HEK293 (cell line): ENCODE results near the gene OR2M5.

ENCODE experiments used
- CTCF ChIA-PET: fragments of 350-600 bp; formaldehyde crosslinking; extraction: SDS; loops from one replicate; lab custom pipeline; 2021; ENCODE audit warnings: antibody characterized with exemption; lab: Yijun Ruan, JAX
- POLR2A ChIA-PET: fragments of 300-600 bp; formaldehyde crosslinking; extraction: SDS; loops from one replicate; lab custom pipeline; 2020; ENCODE audit warnings: antibody characterized with exemption, inconsistent platforms; lab: Yijun Ruan, JAX
- H3K27ac ChIP-seq: fragments of 200-500 bp; sonication (Bioruptor generic); 2 replicates; pipeline ENCODE4 v1.5.1; 2014; ENCODE audit warnings: low read depth, low read length, control low read depth, inconsistent platforms; ENCODE audit errors: extremely low read depth
- H3K36me3 ChIP-seq, 2 experiments: fragments of 200-500 bp in 1 of 2; sonication (Bioruptor generic) in 1 of 2; 1 replicate in 1 of 2; 2 replicates in 1 of 2; pipeline ENCODE4 v1.5.1; 2014 to 2017; ENCODE audit warnings: inconsistent platforms in 2 of 2, low read length in 2 of 2; ENCODE audit not compliant: control insufficient read depth in 2 of 2, insufficient read depth in 1 of 2
- H3K4me1 ChIP-seq: fragments of 200-500 bp; sonication (Bioruptor generic); 2 replicates; pipeline ENCODE4 v1.5.1; 2014; ENCODE audit warnings: mild to moderate bottlenecking, low read length, inconsistent platforms; ENCODE audit not compliant: control insufficient read depth, insufficient read depth
- H3K4me3 ChIP-seq: 2 replicates; pipeline ENCODE4 v1.5.1; 2011; ENCODE audit warnings: low read depth, mild to moderate bottlenecking, control low read depth, low read length, moderate library complexity
- H3K9me3 ChIP-seq: fragments of 200-500 bp; sonication (Bioruptor generic); 2 replicates; pipeline ENCODE4 v1.5.1; 2014; ENCODE audit warnings: low read depth, low read length, inconsistent platforms; ENCODE audit not compliant: control insufficient read depth, insufficient read depth
- HOXA7 ChIP-seq: sonication (generic); formaldehyde crosslinking; IDR thresholded peaks from 2 replicates; pipeline ENCODE4 v1.8.1; 2022; ENCODE audit warnings: missing genetic modification reagents, borderline replicate concordance
- SALL2 ChIP-seq: fragments of 450-650 bp; formaldehyde crosslinking; IDR thresholded peaks from 2 replicates; pipeline ENCODE4 v1.5.0; 2017; ENCODE audit warnings: missing biosample characterization, mild to moderate bottlenecking, missing genetic modification characterization, borderline replicate concordance
- SP2 ChIP-seq: fragments of 450-650 bp; formaldehyde crosslinking; IDR thresholded peaks from 2 replicates; pipeline ENCODE4 v1.5.1; 2016; ENCODE audit warnings: missing biosample characterization, missing genetic modification characterization
- TSHZ1 ChIP-seq: fragments of 450-650 bp; formaldehyde crosslinking; IDR thresholded peaks from 2 replicates; pipeline ENCODE4 v1.5.1; 2016; ENCODE audit warnings: missing biosample characterization, missing genetic modification characterization, borderline replicate concordance
- ZBTB20 ChIP-seq: fragments of 450-650 bp; formaldehyde crosslinking; IDR thresholded peaks from 2 replicates; pipeline ENCODE4 v1.5.1; 2016; ENCODE audit warnings: missing biosample characterization, missing genetic modification characterization
- ZNF10 ChIP-seq: fragments of 450-650 bp; formaldehyde crosslinking; IDR thresholded peaks from 2 replicates; pipeline ENCODE4 v1.5.1; 2017; ENCODE audit warnings: missing biosample characterization, missing genetic modification characterization
- ZNF148 ChIP-seq: fragments of 450-650 bp; formaldehyde crosslinking; IDR thresholded peaks from 2 replicates; pipeline ENCODE4 v1.5.0; 2017; ENCODE audit warnings: missing biosample characterization, missing genetic modification characterization, borderline replicate concordance
- ZNF37A ChIP-seq: fragments of 450-650 bp; IDR thresholded peaks from 2 replicates; pipeline ENCODE4 v1.5.1; 2018; ENCODE audit warnings: missing biosample characterization, missing genetic modification characterization
- ZNF416 ChIP-seq: fragments of 450-650 bp; formaldehyde crosslinking; IDR thresholded peaks from 2 replicates; pipeline ENCODE4 v1.5.1; 2016; ENCODE audit warnings: missing biosample characterization, missing genetic modification characterization
- ZSCAN23 ChIP-seq: fragments of 450-650 bp; formaldehyde crosslinking; IDR thresholded peaks from 2 replicates; pipeline ENCODE4 v1.5.1; 2016; ENCODE audit warnings: missing biosample characterization, missing genetic modification characterization
- ZSCAN30 ChIP-seq: fragments of 450-650 bp; IDR thresholded peaks from 2 replicates; pipeline ENCODE4 v1.5.1; 2018; ENCODE audit warnings: missing biosample characterization, mild to moderate bottlenecking, missing genetic modification characterization, moderate library complexity
- TF ChIP-seq, protein P1 (sequence below): fragments of 450-650 bp; formaldehyde crosslinking; IDR thresholded peaks from 2 replicates; pipeline ENCODE4 v1.5.1; 2016; ENCODE audit warnings: missing biosample characterization, missing genetic modification characterization, borderline replicate concordance
- TF ChIP-seq, protein P2 (sequence below): fragments of 450-650 bp; formaldehyde crosslinking; IDR thresholded peaks from 2 replicates; pipeline ENCODE4 v1.5.1; 2016; ENCODE audit warnings: missing biosample characterization, missing genetic modification characterization
- TF ChIP-seq, protein P3 (sequence below): fragments of 450-650 bp; formaldehyde crosslinking; IDR thresholded peaks from 2 replicates; pipeline ENCODE4 v1.5.1; 2016; ENCODE audit warnings: missing biosample characterization, missing genetic modification characterization
- TF ChIP-seq, protein P4 (sequence below): fragments of 450-650 bp; formaldehyde crosslinking; IDR thresholded peaks from 2 replicates; pipeline ENCODE4 v1.5.1; 2016; ENCODE audit warnings: missing biosample characterization, missing genetic modification characterization, borderline replicate concordance

The OR2M5 gene

GRCh38 chr1:248152056-248152827, 7.3 kb downstream of the OR2M5 start (continued):
- TF ChIP-seq SALL2 (tag by site-specific recombination): no peak

DNA sequence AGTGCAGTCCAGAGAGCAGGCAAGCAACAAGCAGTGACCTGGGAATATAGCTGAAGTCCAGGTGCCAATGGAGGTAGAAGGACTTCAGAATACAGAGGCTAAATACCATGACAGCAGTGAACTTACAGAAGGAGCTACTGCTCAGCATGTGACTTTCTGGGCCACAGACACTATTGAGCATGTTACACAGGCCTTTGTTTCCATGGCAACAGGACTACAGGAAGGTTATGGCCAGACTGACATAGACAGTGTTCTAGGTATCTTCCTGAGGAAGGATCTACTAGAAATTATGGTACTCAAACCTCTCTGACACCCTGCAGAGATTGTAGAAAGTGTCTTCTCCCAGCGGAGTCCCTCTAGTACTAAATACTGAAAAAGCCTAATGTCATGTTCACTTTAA, 11.0 kb downstream of the OR2M5 start:
- ChIA-PET POLR2A (no interaction called here), CTCF (no interaction called here)
- no peak for TF ChIP-seq ZNF37A
- no peak for TF ChIP-seq ZNF416 (tag by site-specific recombination)
- TF ChIP-seq HOXA7 (CRISPR knock-in tag): no peak
- no peak for TF ChIP-seq SP2 (tag by site-specific recombination)
- TF ChIP-seq, protein P1, sequence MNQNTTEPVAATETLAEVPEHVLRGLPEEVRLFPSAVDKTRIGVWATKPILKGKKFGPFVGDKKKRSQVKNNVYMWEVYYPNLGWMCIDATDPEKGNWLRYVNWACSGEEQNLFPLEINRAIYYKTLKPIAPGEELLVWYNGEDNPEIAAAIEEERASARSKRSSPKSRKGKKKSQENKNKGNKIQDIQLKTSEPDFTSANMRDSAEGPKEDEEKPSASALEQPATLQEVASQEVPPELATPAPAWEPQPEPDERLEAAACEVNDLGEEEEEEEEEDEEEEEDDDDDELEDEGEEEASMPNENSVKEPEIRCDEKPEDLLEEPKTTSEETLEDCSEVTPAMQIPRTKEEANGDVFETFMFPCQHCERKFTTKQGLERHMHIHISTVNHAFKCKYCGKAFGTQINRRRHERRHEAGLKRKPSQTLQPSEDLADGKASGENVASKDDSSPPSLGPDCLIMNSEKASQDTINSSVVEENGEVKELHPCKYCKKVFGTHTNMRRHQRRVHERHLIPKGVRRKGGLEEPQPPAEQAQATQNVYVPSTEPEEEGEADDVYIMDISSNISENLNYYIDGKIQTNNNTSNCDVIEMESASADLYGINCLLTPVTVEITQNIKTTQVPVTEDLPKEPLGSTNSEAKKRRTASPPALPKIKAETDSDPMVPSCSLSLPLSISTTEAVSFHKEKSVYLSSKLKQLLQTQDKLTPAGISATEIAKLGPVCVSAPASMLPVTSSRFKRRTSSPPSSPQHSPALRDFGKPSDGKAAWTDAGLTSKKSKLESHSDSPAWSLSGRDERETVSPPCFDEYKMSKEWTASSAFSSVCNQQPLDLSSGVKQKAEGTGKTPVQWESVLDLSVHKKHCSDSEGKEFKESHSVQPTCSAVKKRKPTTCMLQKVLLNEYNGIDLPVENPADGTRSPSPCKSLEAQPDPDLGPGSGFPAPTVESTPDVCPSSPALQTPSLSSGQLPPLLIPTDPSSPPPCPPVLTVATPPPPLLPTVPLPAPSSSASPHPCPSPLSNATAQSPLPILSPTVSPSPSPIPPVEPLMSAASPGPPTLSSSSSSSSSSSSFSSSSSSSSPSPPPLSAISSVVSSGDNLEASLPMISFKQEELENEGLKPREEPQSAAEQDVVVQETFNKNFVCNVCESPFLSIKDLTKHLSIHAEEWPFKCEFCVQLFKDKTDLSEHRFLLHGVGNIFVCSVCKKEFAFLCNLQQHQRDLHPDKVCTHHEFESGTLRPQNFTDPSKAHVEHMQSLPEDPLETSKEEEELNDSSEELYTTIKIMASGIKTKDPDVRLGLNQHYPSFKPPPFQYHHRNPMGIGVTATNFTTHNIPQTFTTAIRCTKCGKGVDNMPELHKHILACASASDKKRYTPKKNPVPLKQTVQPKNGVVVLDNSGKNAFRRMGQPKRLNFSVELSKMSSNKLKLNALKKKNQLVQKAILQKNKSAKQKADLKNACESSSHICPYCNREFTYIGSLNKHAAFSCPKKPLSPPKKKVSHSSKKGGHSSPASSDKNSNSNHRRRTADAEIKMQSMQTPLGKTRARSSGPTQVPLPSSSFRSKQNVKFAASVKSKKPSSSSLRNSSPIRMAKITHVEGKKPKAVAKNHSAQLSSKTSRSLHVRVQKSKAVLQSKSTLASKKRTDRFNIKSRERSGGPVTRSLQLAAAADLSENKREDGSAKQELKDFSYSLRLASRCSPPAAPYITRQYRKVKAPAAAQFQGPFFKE (tag by site-specific recombination): no peak
- TF ChIP-seq ZNF148 (tag by site-specific recombination): no peak
- TF ChIP-seq, protein P2, sequence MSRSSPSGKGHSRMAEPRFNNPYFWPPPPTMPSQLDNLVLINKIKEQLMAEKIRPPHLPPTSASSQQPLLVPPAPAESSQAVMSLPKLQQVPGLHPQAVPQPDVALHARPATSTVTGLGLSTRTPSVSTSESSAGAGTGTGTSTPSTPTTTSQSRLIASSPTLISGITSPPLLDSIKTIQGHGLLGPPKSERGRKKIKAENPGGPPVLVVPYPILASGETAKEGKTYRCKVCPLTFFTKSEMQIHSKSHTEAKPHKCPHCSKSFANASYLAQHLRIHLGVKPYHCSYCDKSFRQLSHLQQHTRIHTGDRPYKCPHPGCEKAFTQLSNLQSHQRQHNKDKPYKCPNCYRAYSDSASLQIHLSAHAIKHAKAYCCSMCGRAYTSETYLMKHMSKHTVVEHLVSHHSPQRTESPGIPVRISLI (tag by site-specific recombination): no peak
- TF ChIP-seq TSHZ1 (tag by site-specific recombination): no peak
- TF ChIP-seq, protein P3, sequence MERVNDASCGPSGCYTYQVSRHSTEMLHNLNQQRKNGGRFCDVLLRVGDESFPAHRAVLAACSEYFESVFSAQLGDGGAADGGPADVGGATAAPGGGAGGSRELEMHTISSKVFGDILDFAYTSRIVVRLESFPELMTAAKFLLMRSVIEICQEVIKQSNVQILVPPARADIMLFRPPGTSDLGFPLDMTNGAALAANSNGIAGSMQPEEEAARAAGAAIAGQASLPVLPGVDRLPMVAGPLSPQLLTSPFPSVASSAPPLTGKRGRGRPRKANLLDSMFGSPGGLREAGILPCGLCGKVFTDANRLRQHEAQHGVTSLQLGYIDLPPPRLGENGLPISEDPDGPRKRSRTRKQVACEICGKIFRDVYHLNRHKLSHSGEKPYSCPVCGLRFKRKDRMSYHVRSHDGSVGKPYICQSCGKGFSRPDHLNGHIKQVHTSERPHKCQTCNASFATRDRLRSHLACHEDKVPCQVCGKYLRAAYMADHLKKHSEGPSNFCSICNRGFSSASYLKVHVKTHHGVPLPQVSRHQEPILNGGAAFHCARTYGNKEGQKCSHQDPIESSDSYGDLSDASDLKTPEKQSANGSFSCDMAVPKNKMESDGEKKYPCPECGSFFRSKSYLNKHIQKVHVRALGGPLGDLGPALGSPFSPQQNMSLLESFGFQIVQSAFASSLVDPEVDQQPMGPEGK: no peak
- TF ChIP-seq ZBTB20 (tag by site-specific recombination): no peak
- no peak for TF ChIP-seq ZNF10 (tag by site-specific recombination)
- TF ChIP-seq ZSCAN30 (tag by site-specific recombination): no peak
- TF ChIP-seq, protein P4, sequence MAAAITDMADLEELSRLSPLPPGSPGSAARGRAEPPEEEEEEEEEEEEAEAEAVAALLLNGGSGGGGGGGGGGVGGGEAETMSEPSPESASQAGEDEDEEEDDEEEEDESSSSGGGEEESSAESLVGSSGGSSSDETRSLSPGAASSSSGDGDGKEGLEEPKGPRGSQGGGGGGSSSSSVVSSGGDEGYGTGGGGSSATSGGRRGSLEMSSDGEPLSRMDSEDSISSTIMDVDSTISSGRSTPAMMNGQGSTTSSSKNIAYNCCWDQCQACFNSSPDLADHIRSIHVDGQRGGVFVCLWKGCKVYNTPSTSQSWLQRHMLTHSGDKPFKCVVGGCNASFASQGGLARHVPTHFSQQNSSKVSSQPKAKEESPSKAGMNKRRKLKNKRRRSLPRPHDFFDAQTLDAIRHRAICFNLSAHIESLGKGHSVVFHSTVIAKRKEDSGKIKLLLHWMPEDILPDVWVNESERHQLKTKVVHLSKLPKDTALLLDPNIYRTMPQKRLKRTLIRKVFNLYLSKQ (tag by site-specific recombination): no peak
- no peak for TF ChIP-seq ZSCAN23

More for the DNA sequence above, 11.0 kb downstream of the OR2M5 start:
- Histone ChIP-seq H3K9me3 (no peaks in the 10 kb centered on the region), H3K4me1 (no peaks in the 10 kb centered on the region), H3K4me3 (no peak overlapping the region), H3K27ac (no peak overlapping the region), H3K36me3 (no peaks in the 10 kb centered on the region)
